HCT116 (cell line): ENCODE results near the gene FBXL4. TPM values are rescaled to one million over a fixed set of nuclear protein-coding genes. Genes with fewer than 3 reads are reported as not detected.

Experiments used
- ATAC-seq: fragments of 200-7000 bp; cut with Tn5 transposase; 2 replicates; pipeline ENCODE4 v1.9.1; 2020; ENCODE audit warnings: mild to moderate bottlenecking, moderate library complexity
- BruUV-seq: library from RNA; stranded (reverse); fragments of 400-500 nt; replicated peaks from 2 replicates; lab custom pipeline; 2021; lab: Mats Ljungman, UMichigan
- CTCF ChIA-PET: fragments of 300-600 bp; sonication (Branson Sonifier 250); formaldehyde crosslinking; loops from one replicate; lab custom pipeline; 2021; ENCODE audit warnings: antibody characterized with exemption; lab: Charles Lee
- POLR2A ChIA-PET: fragments of 300-600, 350-600 bp; sonication (Branson Sonifier 250); formaldehyde crosslinking; loops from one replicate; lab custom pipeline; 2021; ENCODE audit warnings: antibody characterized with exemption; lab: Charles Lee
- RAD21 ChIA-PET, 2 experiments: fragments of 300-600 bp; sonication (Branson Sonifier 250); formaldehyde crosslinking; loops; one replicate each; lab custom pipeline; 2023; ENCODE audit warnings: low total read pairs in 2 of 2; ENCODE audit not compliant: uncharacterized antibody in 2 of 2, unreplicated experiment in 2 of 2, low non-redundant PET in 1 of 2; lab: Charles Lee
- DNase-seq: peaks from one replicate; pipeline ENCODE4 v3.0.0-alpha.2; 2010; ENCODE audit warnings: low read depth, low spot score
- H2AFZ ChIP-seq: fragments of 200-600 bp; shearing (Covaris generic), sonication (generic); 2 replicates; pipeline ENCODE4 v1.6.1; 2017; ENCODE audit warnings: low read depth, mixed run types, mixed read lengths, antibody characterized with exemption, low read length; ENCODE audit not compliant: poor library complexity, severe bottlenecking
- H3K27ac ChIP-seq: 2 replicates; pipeline ENCODE4 v1.5.1; 2012; ENCODE audit warnings: low read depth, low read length
- H3K27me3 ChIP-seq: fragments of 200-600 bp; sonication (generic); 2 replicates; pipeline ENCODE4 v1.6.1; 2016; ENCODE audit warnings: mixed run types, low read length, mixed read lengths; ENCODE audit not compliant: insufficient read depth
- H3K36me3 ChIP-seq, 2 experiments: fragments of 200-500 bp in 1 of 2; fragments of 200-600 bp in 1 of 2; sonication (Bioruptor generic) in 1 of 2; sonication (generic) in 1 of 2; 2 replicates each; pipeline versions ENCODE4 v1.5.1 to v1.6.1; 2014 to 2016; ENCODE audit warnings: low read length in 2 of 2, inconsistent platforms in 1 of 2, mixed read lengths in 1 of 2, mixed run types in 1 of 2; ENCODE audit not compliant: insufficient read depth in 2 of 2, control insufficient read depth in 1 of 2
- H3K4me1 ChIP-seq, 2 experiments: fragments of 200-600 bp in 1 of 2; sonication (generic) in 1 of 2; 2 replicates each; pipeline versions ENCODE4 v1.5.1 to v1.6.1; 2012 to 2017; ENCODE audit warnings: low read length in 2 of 2, inconsistent platforms in 1 of 2, mild to moderate bottlenecking in 1 of 2, mixed read lengths in 1 of 2, mixed run types in 1 of 2, moderate library complexity in 1 of 2; ENCODE audit not compliant: insufficient read depth in 2 of 2, control insufficient read depth in 1 of 2
- H3K4me2 ChIP-seq: fragments of 200-600 bp; sonication (generic); 2 replicates; pipeline ENCODE4 v1.6.1; 2017; ENCODE audit warnings: mixed run types, low read length, mixed read lengths
- H3K4me3 ChIP-seq, 2 experiments: fragments of 200-600 bp in 1 of 2; sonication (generic) in 1 of 2; replicated peaks in 1 of 2; 2 replicates each; pipeline ENCODE4 v1.5.1; 2011 to 2016; ENCODE audit warnings: low read length in 2 of 2, control low read depth in 1 of 2, low read depth in 1 of 2, mild to moderate bottlenecking in 1 of 2, mixed read lengths in 1 of 2, mixed run types in 1 of 2
- H3K79me2 ChIP-seq: fragments of 200-600 bp; sonication (generic); 2 replicates; pipeline ENCODE4 v1.6.1; 2017; ENCODE audit warnings: mild to moderate bottlenecking, mixed run types, low read length, moderate library complexity, mixed read lengths; ENCODE audit not compliant: insufficient read depth
- H3K9ac ChIP-seq: fragments of 200-600 bp; sonication (generic); 2 replicates; pipeline ENCODE4 v1.6.1; 2016; ENCODE audit warnings: low read length, mixed read lengths
- H3K9me2 ChIP-seq: fragments of 200-600 bp; sonication (generic), shearing (Covaris generic); 2 replicates; pipeline ENCODE4 v1.6.1; 2017; ENCODE audit warnings: mixed run types, mild to moderate bottlenecking, moderate library complexity; ENCODE audit not compliant: insufficient read depth
- H3K9me3 ChIP-seq, 2 experiments: fragments of 200-500 bp in 1 of 2; fragments of 200-600 bp in 1 of 2; sonication (Bioruptor generic) in 1 of 2; sonication (generic) in 1 of 2; 2 replicates each; pipeline ENCODE4 v1.6.1; 2014 to 2017; ENCODE audit warnings: low read length in 2 of 2, mixed read lengths in 2 of 2, inconsistent platforms in 1 of 2, low read depth in 1 of 2, mild to moderate bottlenecking in 1 of 2, mixed run types in 1 of 2, moderate library complexity in 1 of 2; ENCODE audit not compliant: control insufficient read depth in 1 of 2, insufficient read depth in 1 of 2
- H4K20me1 ChIP-seq: fragments of 200-600 bp; sonication (generic), shearing (Covaris generic); 2 replicates; pipeline ENCODE4 v1.6.1; 2017; ENCODE audit warnings: mixed run types, mild to moderate bottlenecking, moderate library complexity; ENCODE audit not compliant: insufficient read depth
- CBX3 ChIP-seq: IDR thresholded peaks from 2 replicates; pipeline ENCODE4 v1.6.1; 2012; ENCODE audit warnings: low read depth
- EGR1 ChIP-seq: IDR thresholded peaks from 2 replicates; pipeline ENCODE4 v1.6.1; 2012; ENCODE audit warnings: low read depth
- FOSL1 ChIP-seq: IDR thresholded peaks from 2 replicates; pipeline ENCODE4 v1.6.1; 2012; ENCODE audit warnings: low read depth
- POLR2AphosphoS5 ChIP-seq: IDR thresholded peaks from 2 replicates; pipeline ENCODE4 v1.6.1; 2011; ENCODE audit warnings: mild to moderate bottlenecking, low read depth, low read length, moderate library complexity
- RAD21 ChIP-seq: IDR thresholded peaks from 2 replicates; pipeline ENCODE4 v1.6.1; 2012; ENCODE audit warnings: low read depth, mild to moderate bottlenecking
- SRF ChIP-seq: IDR thresholded peaks from 2 replicates; pipeline ENCODE4 v1.6.1; 2012; ENCODE audit warnings: low read depth
- TCF7L2 ChIP-seq: IDR thresholded peaks from 2 replicates; pipeline ENCODE4 v1.7.0; 2011; ENCODE audit warnings: borderline replicate concordance, inconsistent platforms; ENCODE audit not compliant: insufficient read depth, insufficient read length; ENCODE audit errors: extremely low read depth
- intact Hi-C: fragments of 100-400 bp; cut with micrococcal nuclease; formaldehyde crosslinking; loops from 2 replicates; pipeline ENCODE4 v1.10.0; 2022
- total RNA-seq: library from RNA; stranded (reverse); gene quantifications from one replicate; pipeline ENCODE4 v1.2.1, GENCODE V29; 2021; ENCODE audit not compliant: unreplicated experiment
- TF ChIP-seq, protein P1 (sequence below), 3 experiments: fragments of 200-600 bp in 1 of 3; sonication (generic) in 1 of 3; IDR thresholded peaks in 2 of 3; conservative IDR thresholded peaks in 1 of 3; 2 replicates each; pipeline ENCODE4 v1.5.1; 2012 to 2017; ENCODE audit warnings: low read depth in 2 of 3, low read length in 2 of 3, antibody characterized with exemption in 1 of 3, borderline replicate concordance in 1 of 3, control low read depth in 1 of 3, mild to moderate bottlenecking in 1 of 3, mixed read lengths in 1 of 3, mixed run types in 1 of 3, moderate library complexity in 1 of 3; ENCODE audit not compliant: insufficient read depth in 1 of 3
- TF ChIP-seq, protein P2 (sequence below): IDR thresholded peaks from 2 replicates; pipeline ENCODE4 v1.6.1; 2012

FBXL4 gene
- total RNA-seq, 1 experiment from 2014 or later, result 15.7 TPM

DNA sequence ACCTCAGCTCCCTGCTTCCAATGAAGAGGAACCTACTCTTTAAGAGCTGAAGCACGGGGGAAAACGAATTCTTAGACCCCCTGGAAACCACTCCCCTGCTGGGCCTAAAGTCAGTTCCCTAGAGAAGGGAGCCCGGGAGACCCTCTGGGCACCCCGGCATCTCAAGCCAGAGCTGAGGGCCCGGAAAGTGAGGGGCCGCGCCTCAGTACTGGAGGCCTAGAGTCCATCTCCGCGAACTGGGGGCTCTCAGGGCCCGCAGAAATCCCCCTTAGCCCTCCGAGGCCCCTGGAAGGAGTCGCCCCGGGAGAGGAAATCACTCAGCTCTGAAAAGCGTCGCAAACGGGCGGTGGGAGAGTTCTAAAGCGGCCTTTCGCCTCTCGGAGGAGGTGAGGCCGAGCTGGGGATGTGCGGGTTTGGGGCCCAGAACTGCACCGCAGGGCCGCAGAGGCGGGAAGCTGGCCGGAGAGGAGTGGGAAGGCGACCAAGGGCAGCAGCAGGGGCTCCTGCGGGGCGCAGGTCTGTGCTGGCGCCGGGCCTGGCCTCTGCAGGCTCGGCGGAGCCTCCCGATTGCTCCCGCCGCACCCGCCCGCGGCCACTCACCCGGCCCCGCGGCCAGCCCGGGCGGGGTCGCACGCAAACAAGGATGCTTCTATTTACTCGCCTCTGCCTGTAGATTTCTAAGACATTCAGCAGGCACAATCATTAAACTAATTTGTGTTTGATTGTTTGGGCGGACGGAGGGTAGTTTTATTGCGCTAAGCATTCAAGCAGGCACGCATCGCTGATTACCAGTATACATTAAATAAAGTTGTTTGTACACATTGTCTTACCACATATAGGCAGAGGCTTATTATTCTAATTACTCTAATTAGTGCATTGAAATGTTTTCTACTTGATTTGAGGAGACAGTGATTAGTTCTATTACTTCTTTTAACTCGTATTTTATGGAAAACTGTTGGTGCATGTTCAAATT is 104.2 kb downstream of the FBXL4 start (continued):
- no peak for TF ChIP-seq RAD21

DNA sequence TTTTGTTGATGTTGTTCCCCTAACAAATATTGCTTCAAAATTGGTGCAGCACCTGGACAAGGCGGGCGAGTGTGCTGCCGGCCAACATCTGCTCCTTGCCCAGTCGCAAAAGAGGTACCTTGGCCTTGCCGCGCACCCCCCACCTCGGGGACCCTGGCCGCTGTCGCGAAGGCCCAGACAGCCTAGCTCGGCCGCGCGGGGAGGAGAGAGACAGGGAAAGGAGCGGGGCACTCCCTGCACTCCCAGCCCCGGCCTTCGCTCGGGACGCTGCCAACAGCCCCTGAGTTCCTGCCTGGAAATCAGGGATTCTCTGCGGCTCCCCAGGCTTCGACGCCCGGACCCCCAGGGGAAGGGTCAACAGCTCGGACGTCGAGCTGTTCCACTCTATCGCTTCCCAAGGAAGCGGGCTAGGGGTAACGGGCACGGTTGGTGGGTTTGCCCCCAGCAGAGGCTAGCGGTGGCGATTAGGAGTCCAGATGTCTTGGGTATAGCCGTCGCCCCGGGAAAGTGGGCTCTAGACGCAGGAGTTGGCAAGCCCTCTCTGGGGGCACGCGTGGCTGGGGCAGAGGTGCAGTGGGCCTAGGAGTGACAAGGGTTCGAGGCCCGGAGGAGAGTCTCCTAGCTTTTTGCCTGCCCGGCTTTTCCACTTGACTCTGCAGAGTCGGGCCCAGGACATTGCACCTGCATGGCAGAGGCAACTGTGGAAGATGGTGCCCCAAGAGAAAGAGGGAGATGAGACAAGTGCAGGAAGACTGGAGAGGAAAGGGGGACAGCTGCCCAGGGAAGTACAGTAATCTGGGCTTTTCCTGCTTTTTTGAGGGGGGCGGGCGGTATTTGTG is 105.2 kb downstream of the FBXL4 start:
- intact Hi-C loops, result loop anchor here (5.0 to 10.0 kb wide), 2 partner anchors 785 to 1658 kb away; no protein-coding TSS in a partner anchor
- no peak overlapping the region for H2AFZ ChIP-seq
- peaks cover 10% of the 10 kb centered on the region; the same call in 1 of the 2 replicates for H3K27me3 ChIP-seq
- no TSS peak for BruUV-seq
- TF ChIP-seq, protein P1, sequence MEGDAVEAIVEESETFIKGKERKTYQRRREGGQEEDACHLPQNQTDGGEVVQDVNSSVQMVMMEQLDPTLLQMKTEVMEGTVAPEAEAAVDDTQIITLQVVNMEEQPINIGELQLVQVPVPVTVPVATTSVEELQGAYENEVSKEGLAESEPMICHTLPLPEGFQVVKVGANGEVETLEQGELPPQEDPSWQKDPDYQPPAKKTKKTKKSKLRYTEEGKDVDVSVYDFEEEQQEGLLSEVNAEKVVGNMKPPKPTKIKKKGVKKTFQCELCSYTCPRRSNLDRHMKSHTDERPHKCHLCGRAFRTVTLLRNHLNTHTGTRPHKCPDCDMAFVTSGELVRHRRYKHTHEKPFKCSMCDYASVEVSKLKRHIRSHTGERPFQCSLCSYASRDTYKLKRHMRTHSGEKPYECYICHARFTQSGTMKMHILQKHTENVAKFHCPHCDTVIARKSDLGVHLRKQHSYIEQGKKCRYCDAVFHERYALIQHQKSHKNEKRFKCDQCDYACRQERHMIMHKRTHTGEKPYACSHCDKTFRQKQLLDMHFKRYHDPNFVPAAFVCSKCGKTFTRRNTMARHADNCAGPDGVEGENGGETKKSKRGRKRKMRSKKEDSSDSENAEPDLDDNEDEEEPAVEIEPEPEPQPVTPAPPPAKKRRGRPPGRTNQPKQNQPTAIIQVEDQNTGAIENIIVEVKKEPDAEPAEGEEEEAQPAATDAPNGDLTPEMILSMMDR (IDR thresholded peaks at IDR 0.05 in 2 of 3, conservative IDR thresholded peaks at IDR 0.05 in 1 of 3; ENCODE audit: borderline replicate concordance in 1 of 3, insufficient read depth in 1 of 3, low read depth in 2 of 3, low read length in 2 of 3), result no peak
- TF ChIP-seq TCF7L2 (no peak), CBX3 (no peak), SRF (no peak), EGR1 (no peak), POLR2AphosphoS5 (no peak), FOSL1 (no peak)
- TF ChIP-seq, protein P2, sequence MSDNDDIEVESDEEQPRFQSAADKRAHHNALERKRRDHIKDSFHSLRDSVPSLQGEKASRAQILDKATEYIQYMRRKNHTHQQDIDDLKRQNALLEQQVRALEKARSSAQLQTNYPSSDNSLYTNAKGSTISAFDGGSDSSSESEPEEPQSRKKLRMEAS, result no peak
- TF ChIP-seq, all 23 proteins: peak for 0
- H3K79me2 ChIP-seq, result no peaks in the 10 kb centered on the region
- no peak overlapping the region for H3K4me2 ChIP-seq
- H3K4me3 ChIP-seq, result no peak overlapping the region
- H3K27ac ChIP-seq, result no peak overlapping the region
- H3K9ac ChIP-seq, result no peak overlapping the region
- H3K9me3 ChIP-seq, result no peaks in the 10 kb centered on the region
- RAD21 ChIA-PET, result no interaction called here
- ATAC-seq (no peak), DNase-seq (no peak)
- H3K36me3 ChIP-seq, result no peaks in the 10 kb centered on the region
- no peaks in the 10 kb centered on the region for H4K20me1 ChIP-seq
- CTCF ChIA-PET, result no interaction called here
- H3K4me1 ChIP-seq, result no peaks in the 10 kb centered on the region
- H3K9me2 ChIP-seq, result no peaks in the 10 kb centered on the region
- POLR2A ChIA-PET, result no interaction called here
